Measurements from ENCODE around the gene PHLPP1.
"Not testable (repeated sequence)": the region's sequence is repeated elsewhere in the genome, so short reads cannot be mapped to it uniquely, and the experiment has no call there.

Gene PHLPP1

DNA sequence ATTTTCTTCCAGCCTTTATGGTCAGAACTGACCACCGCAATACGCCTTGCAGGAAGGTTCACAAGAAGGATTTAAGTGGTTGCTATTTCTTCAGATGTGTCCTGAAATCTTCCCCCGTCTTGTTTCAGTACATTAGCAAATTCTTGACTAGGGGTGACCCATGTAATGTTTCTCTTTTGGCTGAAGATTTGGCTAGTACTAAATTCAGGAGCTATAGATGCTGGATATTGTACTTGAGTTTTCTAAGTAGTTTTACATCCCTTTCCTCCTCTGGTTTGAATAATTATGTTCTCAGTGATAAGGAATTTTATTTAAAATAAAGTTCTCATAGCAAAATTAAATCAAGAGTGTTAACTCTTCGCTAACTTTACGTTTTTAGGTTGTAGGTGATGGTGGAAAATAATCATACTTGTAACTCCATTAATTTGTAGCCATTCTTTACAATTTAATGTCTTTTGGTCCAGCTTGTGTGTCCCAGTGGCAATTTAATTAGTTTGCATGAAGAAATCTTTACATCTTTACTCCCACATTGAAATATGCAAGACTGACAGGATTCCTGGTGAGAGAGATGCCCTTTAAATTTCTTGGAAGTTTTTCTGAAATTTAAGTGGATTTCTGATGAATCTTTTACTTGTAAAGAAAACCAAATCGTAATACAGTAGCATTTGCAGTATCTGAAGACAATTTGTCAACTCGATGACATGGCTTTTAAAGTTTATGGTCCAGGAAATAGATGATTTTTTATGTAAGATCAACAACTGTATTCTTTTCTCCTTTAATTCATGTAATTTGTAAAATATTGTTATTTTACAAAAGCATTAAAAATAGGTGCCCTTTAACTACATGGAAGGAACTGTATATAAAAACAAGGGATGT, 2.8 kb downstream of the PHLPP1 start:
- DNase-seq (ENCODE audit: low spot score): no peak

DNA sequence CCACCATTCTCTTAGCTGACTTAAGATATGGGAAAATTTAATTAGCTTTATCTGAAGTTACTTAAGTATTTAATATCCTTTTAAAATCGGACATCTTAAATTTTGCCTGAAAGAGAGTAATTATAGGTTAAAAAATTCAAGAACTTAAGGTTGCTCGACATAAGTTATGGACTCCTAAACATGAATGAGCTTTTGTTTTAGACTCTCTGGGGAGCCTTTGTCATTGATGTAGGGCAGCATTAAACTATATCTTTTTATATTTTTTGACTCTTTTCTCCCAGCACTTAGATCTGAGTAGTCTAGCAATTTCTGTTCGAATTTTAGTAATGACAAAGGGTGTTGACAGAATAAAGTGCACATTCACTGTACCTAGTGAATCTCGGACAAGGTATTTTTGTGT, 4.7 kb downstream of the PHLPP1 start:
- DNase-seq (ENCODE audit: low spot score): no peak

DNA sequence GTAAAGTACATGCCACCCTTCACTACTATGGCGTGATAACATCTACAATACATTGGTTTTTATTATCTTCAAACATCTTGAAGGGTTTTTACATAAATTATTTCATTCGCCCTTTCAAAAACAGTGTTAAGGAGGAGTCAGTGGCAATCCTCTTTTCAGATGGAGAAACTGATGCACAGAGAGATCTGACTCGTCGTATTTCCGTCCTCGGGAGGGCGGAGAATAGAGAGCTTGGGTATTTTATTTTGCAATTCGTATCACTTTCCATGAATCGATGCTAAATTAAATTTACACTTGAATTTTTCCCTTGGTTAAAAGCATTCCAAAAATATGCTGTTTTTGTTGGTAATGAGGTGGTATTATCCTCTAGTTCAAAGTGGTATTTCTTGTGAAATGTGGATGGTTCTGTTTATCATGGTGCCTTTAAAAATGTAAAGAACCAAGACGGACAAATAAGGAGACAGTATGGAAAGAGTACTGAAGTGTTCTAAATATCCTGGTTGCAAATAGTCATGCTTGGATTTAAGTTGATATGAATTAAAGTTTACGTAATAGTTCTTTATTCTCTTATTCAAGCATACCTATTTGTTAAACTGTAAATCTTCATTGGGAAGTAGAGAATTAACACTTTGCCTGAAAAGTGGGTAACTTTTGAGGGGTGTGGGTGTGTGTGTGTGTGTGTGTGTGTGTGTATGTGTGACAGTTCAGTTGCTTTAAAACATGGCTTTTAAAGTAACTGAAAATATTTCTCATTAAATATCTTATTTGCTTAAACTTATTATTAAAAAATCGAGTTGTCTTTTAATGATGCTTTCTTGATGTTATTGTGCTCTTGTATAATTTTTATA, 5.6 kb downstream of the PHLPP1 start:
- DNase-seq (ENCODE audit: low spot score): no peak

DNA sequence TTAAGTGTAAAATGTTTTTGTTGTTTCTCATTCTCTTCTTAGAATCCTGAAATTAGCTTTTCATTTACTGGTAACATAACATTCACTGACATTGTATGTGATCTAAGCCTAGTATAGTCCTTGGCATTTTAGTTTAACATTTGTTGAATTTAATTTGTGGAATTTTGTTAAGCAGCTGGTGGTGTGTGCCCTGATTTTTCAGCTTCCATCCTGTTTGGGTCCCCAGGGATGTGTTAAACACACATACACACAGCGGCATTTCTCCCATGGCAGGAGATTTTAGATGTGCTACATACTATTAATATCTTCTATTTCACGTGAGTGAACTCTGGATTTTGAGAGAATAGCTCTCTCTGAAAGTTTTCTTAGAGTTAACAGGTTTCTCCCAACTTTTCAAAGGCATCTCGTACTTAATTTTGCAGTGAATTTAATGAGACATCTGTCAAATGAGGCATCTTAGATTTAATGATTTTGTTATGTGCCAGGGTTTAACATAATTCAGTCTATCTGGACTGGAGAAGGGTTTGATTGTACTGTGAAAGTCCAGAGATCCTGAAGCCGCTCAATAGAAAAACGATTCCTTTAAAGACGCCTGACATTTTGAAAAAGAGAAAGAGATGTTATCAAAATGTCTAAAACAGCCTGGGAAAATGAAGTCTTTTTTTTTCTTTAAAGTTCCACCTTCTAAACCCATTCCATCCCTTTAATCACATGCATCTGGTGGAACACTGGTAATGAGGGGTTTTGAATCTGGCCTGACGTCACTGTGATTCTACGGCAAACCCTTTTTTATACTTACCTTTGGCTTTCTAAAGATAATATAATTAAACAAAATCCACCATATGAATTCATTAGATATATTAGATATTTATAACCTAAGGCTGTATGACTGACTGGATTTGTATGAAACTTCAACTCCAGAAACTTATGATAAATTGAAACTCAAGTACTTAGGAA, 6.8 kb downstream of the PHLPP1 start:
- no peak for DNase-seq (ENCODE audit: low spot score)

DNA sequence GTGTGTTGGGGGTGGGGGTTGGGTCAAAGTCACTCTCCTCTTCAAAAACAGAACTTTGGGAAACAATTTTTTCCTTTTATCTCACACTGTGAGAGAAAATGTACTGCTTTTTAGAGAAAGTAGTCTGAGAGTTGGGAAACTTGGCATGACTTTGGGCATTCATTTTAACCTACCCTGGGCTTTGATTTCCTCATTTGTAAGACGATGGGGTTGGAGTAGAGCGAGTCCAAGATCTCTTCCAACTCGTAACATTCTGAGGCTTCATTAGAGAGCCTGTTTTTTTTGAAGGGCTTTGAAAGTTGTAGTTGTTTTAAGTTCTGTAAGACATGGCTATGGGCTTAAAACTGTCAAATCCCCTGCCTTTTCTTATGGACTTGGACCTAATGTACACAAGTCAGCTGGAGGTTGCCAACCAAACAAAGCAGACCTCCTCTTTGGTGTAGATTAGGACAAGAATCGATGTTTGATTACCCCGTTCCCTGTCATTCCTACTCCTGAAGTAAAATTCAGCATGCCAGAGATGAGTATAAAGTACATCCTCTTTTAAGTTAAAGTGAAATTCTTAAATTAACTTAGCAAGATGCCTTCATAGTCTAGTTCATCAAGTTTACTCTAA, 8.4 kb downstream of the PHLPP1 start:
- no peak for DNase-seq (ENCODE audit: low spot score)

DNA sequence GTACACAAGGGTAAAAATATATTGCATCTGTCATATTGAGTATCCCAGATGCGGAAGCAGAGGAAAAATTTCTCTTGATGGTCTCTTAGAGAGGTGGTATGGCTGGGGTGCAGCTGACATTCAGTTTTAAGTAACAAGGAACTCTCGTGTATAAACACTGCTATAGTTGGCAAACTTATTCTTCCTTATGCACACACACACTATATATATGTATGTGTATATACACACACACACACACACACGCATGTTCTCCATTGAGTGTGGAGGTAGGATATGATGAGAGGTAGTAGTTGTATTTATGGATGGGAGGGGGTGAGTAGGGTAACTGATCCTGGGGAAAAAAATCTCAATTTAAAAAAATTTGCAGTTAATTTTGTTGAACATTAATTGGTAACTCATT, 10.6 kb downstream of the PHLPP1 start:
- DNase-seq (ENCODE audit: low spot score): no peak

DNA sequence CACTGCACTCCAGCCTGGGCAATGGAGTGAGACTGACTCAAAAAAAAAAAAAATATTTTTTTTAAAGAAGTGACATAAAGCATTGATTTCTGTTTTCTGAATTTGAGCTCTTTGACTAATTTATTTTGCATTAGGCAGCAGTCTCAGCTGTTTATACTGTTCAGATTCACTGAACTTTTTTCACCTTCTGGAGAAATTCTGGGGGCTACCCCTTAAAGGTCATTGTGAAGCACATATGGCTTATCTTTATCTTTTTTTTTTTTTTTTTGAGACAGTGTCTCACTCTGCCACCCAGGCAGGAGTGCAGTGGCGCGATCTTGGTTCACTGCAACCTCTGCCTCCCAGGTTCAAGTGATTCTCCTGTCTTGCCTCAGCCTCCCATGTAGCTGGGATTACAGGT, 12.9 kb downstream of the PHLPP1 start:
- DNase-seq (ENCODE audit: low spot score): no peak

DNA sequence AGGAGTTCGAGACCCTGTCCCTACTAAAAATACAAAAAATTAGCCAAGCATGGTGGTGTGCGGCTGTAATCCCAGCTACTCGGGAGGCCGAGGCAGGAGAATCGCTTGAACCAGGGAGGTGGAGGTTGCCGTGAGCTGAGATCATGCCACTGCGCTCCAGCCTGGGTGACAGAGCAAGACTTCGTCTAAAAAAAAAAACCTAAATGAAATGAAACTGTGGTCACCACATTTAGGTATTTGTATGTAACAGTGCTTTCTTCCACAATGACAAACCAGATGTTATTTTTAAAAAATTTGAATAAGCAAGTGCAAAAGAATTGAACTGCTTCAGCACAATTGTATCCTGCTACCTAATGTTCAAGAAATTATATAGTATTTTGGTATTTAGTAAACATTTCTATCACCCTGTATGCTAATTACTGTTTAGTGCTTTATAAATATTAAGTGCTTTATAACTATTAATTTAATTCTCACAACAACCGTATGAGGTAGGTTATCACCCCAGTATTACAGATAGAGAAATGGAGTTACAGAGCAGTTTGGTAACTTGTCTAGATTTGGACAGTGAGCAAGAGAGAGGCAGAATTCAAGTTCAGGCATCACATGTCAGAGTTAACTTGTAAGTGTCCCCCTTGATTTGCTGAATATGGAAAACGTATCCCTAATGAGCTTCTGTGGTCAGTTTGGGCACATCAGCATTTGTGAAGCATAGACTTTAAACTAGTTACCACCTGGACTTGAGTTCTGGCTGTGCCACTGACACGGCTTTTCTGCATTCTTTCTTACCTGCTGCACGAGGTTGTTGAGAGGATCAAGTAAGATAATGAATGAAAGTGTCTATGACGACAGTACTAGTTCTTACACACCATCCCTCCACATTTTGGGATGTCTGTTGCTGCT, 14.4 kb downstream of the PHLPP1 start:
- no peak for DNase-seq (ENCODE audit: low spot score)

DNA sequence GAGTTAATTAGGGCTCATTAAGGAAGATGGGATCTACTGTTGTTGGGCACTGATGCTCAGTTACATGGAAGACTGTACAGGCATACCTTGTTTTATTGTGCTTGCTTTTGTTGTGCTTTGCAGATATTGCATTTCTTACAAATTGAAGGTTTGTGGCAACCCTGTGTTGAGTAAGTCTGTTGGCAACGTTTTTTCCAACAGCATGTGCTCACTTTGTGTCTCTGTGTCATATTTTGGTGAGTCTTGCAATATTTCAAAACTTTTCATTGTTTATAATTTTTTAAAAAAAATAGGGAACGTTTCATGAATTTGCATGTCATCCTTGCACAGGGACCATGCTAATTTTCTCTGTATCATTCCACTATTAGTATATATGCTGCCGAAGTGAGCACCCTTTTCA, 15.6 kb downstream of the PHLPP1 start:
- DNase-seq (ENCODE audit: low spot score): no peak

DNA sequence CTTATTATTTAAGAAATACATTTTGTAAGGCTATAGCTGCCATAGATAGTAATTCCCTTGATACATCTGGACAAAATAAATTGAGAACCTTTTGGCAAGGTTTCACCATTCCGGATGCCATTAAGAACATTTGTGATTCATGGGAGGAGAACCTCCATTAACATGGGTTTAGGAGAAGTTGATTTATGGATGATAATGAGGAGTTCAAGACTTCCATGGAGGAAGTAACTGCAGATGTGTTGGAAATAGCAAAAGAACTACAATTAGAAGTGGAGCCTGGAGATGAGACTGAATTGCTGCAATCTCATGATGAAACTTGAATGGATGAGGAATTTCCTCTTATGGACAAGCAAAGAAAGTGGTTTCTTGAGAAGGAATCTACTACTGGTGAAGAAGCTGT, 17.3 kb downstream of the PHLPP1 start:
- DNase-seq (ENCODE audit: low spot score): no peak

DNA sequence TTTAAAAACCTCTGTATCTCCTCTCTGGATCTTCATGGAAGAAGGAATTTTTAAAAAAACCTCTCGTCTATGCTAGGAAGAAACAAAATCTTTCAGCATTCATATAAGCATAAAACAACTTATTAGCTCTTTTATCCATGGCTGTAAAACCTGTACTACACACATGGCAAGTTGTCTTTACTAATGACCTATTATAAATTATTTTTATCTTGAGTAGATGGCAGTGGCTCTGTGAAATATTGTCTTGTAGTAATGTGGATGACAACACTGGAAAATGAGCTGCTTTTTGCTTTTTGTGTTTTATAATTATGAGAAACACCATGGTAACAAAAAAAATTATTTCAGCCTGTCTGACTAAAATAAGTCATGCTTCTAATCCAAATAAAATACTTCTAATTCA, 18.9 kb downstream of the PHLPP1 start:
- DNase-seq (ENCODE audit: low spot score): no peak

DNA sequence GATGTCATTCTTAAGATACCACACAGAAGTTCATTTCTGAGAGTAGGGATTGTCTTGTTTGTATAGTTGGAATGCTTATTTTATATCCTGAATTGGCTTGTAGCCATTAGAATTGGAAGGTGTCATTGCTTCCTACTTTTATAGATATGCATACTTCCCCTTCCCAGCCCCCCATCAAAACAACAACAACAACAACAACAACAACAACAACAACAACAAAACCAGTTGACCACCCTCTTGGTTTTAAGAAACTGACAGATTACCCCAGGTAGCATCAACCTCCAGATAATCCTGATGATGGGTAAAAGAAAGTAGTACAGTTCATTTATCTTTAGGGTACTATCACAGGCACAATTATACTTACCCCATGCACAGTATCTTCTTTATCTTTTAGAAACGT, 20.0 kb downstream of the PHLPP1 start:
- no peak for DNase-seq (ENCODE audit: low spot score)

DNA sequence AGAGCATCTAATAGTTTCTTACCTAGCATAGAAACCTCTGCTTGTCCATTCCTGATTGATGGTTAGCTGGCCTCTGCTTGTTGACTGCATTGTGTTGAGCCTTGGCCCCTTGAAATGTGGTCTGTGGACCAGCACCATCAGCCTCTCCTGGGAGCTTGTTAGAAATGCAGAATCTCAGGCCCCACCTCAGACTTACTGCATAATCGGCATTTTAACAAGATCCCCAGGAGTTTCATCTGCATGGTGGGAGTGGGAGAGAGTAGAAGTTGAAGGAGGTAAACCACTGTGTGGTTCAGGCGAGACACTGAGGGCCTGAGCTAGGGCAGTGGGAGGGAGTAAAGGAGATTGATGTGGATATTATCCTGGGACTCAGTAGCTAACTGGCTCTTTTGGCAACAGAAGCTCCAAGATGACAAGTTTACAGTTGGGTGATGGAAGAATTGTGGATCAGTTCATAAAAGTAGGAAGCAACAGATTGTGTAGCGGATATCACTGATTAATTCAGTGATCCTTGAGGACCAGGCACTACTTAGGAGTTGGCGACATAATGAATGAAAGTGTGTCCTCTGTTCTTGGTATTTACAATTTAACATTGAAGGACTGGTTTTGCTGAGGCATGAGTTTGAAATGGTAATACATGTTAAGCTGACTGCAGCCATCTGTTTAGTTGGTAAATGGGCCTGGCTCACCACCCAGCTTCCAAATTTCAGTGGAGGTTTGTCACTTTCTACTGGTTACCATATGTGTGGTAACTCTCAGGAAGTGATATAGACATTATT, 20.9 kb downstream of the PHLPP1 start:
- DNase-seq (ENCODE audit: low spot score): no peak

DNA sequence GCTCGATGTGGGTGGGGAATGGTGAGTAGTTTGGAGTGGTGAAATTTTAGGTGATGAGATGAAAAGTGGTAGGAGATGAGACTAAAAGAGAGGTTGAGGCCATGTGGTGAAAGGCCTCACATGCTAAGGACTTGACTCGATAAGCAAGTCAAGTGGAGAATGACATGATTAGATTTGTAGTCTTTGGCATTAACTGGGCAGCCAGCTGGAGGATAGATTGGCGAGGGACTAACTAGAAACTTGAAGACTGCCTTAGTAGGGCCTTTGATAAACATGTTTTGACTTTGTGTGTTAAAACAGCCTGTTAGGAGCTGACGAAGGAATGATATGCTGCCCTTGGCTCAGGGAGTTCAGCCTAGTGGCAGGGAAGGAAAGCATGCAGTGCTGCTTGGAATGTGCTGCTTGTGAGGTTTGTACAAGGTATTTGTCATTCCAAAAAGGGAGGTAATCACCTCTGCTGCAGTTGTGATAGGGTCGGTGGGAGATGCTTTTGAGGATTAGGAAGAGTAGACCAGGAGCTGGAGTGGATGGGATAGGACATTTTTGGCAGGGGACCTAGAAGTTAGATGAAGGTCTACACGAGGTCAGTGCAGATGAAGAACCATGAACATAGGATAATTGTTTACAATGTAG, 22.0 kb downstream of the PHLPP1 start:
- no peak for DNase-seq (ENCODE audit: low spot score)

DNA sequence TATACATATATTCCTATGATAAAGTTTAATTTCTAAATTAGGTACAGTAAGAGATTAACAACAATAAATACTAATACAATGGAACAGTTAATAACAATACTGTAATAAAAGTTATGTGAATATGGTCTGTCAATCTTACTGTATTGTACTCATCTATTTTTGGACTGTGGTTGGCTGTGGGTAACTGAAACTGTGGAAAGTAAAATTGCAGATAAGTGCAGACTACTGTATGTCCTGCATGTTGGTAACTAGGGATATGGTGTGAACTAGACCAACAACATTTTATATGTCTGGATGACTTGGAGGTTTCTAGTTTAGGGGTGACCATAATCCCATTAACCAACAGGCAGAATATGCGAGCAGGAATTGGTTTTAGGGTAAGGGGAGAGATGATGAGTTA, 23.3 kb downstream of the PHLPP1 start:
- DNase-seq (ENCODE audit: low spot score): no peak

DNA sequence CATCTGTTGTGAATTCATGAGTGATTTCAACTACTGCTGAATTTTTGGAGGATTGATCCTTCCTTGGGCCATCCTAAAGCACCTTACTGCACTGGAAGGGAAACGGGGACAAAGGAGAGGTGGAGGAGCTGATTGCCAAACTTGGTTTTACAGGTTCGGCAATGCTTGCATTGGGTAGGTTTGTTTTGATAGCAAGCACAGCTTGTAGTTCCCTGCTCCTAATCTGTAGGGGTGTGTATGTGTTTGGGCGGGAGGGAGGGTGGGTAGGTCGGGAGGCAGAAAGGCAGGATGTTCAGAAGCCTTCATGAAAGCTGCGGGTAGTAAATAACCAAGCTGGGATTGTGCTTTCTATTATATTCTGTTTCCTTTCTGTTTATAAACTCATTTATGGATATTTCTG, 24.6 kb downstream of the PHLPP1 start:
- DNase-seq (ENCODE audit: low spot score): no peak

DNA sequence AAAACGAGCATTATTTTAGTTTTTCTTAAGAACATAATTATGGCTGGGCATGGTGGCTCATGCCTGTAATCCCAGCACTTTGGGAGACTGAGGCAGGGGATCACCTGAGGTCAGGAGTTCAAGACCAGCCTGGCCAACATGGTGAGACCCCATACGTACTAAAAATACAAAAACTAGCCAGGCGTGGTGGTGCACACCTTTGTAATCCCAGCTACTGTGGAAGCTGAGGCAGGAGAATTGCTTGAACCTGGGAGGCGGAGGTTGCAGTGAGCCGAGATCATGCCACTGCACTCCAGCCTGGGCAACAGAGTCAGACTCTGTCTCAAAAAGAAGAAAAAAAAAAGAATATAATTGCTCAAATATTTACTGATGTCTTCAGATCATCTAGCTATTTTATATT, 25.3 kb downstream of the PHLPP1 start:
- not testable (repeated sequence) for DNase-seq (ENCODE audit: low spot score)

DNA sequence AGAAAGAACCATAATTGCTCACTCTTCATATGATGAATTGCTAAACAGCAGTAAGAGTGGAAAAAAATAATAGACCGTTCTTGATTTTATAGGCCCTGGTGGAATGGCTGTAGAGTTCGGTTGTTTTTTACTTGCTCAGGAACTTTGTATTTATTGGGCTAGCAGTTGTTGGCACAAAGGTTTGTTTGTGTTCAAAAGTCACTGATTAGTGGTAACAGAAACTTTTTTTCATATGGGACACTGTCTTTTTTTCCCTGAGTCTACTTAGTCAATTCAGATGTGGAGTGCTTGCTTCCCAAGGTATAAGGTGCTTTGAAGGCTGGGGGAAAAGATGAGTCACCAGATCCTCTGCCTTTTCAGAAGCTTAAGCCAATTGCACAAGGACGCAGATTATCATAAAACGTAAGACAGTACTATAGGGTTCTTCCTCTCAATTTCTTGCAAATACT, 25.8 kb downstream of the PHLPP1 start:
- DNase-seq (ENCODE audit: low spot score): no peak

DNA sequence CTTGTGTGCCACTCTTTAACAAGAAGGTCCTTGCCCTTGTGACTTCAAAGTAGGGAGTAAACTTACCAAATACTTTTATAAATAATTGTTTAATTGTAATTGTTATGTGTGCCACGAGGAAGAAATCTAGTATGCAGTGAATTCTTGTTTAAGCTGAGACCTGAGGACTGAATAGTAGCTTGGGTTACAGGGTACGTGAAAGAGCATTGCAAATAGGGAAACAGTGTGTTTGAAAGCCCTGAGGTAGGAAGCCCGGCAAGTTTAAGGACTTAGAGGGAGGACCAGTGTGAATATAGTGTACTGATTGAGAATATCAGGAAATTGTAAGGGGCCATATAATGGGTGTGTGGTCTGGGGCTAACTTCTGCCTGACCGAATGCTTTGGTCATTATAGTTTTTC, 26.2 kb downstream of the PHLPP1 start:
- DNase-seq (ENCODE audit: low spot score): no peak

Measured in CD4-positive, alpha-beta T cell treated with Interleukin-15 for 4 hours (primary cell).